ENCODE measurements around the gene TRAF2.

GRCh38 chr9:136849960-136850865 is 36.1 kb upstream of the TRAF2 start:
- TF ChIP-seq CTCF (IDR thresholded peaks at IDR 0.05) = no peak
- no peak for TF ChIP-seq EZH2 (IDR thresholded peaks at IDR 0.05; ENCODE audit: borderline replicate concordance, insufficient read depth, low read depth, low read length, poor library complexity, severe bottlenecking)
